ENCODE data around the gene TFPT. TPM values are rescaled to one million over a fixed set of nuclear protein-coding genes. Genes with fewer than 3 reads are reported as not detected.

The TFPT gene, protein sequence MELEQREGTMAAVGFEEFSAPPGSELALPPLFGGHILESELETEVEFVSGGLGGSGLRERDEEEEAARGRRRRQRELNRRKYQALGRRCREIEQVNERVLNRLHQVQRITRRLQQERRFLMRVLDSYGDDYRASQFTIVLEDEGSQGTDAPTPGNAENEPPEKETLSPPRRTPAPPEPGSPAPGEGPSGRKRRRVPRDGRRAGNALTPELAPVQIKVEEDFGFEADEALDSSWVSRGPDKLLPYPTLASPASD
- total RNA-seq (2022; extraction: Qiagen RNA extraction; ENCODE audit: low read depth) = 21.4 to 26.1 TPM (median 22.6 TPM) in 5 replicates

DNA sequence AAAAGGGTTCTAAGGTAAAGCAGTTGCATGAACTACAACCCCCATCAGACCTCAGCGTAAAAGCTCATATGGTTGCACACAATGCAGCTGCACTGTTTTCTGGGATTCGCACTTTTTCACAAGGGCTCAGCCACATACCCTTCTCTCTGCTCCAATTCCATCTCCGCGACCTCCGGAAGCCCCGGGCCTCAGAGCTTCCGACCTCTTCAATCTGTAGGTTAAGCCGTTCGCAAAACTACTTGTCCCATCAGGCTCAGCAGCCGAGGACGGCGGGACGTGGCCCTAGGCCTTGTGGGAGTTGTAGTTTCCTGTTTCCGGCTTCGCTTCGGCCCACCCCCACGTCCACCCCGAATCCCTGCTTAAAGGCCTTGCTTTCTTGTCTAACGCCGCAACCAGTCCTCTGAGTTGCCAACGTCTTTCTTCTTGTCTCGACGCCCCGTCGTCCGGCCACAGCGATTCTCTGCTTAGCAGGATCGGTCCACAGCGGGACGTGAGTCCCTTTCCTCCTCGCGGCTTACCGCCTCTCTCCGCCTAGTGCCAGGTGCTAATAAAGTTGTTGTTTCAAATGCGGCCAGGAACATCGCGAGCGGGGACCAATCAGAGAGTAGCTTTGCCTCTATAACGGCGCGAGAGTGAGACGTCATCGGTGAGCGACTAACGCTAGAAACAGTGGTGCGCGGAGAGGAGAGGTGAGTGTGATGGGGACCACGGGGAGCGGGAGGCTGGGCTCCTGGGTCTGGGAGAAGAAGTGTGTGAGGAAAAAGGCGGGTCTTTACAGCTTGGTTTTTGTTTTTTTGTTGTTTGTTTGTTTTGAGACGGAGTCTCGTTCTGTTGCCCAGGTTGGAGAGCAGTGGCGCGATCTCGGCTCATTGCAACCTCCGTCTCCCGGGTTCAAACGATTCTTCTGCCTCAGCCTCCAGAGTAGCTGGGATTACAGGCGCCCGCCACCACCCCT, at the start of gene TFPT, which contains the start of gene PRPF31:
TSS of gene TFPT (minus strand) at position 549 of the 955 bp plus-strand sequence. CDS start at position 161, 388 bp downstream.
TSS of gene PRPF31 (plus strand) at position 646 of the 955 bp plus-strand sequence. CDS start 2,525 bp downstream, outside the sequence.

DNA sequence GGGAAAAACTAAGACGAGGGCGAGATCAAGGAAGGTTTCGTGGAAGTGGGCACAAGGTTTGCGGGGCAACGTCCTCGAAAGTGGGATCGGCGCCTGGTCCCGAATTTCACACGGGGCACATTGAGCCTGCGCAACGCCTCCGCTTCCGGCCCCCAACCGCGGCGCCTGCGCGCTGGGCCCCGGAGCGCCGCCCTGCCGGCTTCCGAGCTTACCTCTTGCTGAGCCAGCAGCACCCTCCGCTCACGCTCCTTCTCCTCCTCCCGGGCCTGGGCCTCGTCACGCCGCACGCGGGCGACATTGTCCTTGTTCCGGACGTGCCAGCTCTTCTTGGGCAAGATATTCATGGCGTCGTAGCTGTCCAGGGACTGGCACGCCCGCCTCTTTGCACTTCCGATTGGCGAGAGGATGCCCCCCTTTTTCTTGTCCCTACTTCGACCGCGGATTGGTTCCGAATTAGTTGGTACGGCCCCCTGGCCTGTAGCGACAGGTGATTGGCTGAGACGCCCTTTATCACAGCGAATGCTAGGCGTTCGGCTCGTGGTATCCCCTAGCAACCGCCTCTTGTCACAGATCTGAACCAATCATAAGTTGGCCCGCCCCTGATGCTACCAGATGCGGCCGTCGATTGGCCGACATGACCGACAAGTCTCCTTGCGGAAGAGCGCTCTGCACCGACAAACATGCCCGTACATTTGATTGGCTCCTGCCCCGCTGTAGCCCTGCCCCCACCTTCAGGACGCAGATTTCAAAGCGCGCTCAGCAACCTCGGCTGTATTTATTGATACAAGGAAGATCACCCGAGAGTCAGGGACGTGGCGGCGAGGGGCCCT, 44.1 kb upstream of the TFPT start, which contains the start of gene LENG1:
TSS of gene LENG1 (minus strand) at position 370 of the 830 bp plus-strand sequence. CDS start at position 344, 26 bp downstream.

DNA sequence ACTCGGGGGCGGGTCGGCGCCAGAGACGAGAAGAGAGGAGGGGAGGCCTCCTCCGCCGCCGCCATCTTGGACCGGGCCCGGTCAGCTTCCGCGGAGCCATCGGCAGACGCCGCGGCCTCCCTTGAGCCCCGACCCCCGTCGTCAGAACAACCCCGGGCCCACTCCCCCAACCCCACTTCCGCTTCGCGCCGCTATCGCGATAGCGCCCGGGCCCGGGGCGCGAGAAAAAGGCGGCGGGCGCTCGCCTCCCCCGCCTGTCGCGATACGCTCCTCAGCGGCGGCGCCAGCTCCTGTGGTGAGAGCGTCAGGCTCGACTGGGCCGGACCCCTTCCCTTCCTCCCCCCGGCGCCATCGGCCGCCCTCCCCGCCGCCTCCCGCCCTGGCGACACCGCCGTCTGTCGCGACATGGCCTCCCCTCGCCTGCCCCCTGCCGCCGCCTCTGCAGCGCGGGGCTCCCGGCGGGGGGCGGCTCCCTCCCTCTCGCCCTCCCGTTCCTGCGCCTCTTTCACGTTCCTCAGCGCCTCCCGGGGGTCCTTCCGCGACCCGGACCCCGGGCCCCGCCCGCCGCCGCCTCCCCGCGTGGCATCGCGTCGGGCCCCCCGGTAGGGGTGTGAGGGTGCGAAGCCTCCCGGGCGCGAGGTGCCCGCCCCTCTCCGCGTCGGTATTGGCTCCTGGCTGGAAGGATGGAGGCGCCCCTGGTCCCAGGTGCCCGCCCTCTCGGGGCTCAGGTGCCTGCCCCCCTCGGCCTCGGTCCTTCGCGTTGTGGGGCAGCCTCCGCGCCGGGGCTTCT, 22.4 kb upstream of the TFPT start, which contains the start of gene CNOT3:
TSS of gene CNOT3 (plus strand) at position 64 of the 790 bp plus-strand sequence. CDS start 5,217 bp downstream, outside the sequence.

DNA sequence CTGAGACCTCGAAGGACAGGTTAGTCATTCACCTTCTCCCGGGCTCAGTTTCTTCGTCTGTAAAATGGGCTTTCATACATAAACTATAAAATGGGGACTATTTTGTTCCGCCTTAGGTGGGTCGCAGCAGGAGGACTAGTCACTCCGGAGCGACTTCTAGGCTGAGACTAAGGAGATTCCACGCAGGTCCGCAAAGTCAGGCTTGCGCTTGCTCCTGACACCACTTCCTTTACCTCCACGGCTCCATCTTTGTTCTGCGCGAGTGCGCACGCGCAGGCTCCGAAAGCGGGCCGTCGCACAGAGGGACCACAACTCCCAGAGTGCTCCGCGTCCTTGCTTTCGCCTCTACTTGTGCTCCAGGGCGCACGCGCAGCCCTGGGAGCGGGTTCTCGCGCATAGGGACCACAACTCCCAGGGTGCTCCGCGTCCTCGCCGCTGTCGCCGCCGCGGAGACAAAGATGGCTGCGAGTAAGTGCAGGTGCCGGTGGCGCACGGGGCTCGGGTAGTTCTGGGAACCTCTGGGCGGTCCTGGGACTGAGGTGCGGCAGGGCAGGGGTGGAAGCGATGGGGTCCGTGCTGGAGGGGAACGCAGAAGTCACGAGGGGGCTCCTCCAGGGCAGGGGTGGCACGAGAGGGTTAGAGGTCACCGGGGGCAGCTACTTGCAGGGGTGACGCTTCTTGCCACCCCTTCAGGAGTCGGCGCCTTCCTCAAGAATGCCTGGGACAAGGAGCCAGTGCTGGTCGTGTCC, 12.9 kb downstream of the TFPT start, which contains the start of gene NDUFA3:
TSS of gene NDUFA3 (plus strand) at position 435 of the 749 bp plus-strand sequence. CDS start at position 459, 24 bp downstream.

DNA sequence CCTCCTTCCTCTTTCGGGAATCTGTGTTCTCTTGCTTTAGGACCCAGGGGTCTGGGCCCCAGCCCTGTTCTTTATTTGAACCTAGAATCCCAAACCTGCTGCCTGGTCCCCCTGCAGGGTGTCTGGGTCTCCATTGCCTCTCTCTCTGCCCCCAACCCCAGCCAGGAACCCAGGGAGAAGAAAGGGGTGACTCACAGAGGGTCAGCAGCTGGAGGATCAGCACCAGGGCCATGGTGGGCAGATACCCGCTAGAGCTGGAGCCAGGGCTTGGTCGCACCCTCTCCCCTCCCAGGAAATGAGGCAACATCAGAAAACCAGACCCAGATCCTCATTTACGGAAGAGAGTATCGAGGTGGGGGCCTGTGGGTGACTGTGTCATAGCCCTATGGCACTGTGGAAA, 14.9 kb downstream of the TFPT start, which contains the start of gene OSCAR:
TSS of gene OSCAR (minus strand) at position 243 of the 400 bp plus-strand sequence. CDS start at position 232, 11 bp downstream.

DNA sequence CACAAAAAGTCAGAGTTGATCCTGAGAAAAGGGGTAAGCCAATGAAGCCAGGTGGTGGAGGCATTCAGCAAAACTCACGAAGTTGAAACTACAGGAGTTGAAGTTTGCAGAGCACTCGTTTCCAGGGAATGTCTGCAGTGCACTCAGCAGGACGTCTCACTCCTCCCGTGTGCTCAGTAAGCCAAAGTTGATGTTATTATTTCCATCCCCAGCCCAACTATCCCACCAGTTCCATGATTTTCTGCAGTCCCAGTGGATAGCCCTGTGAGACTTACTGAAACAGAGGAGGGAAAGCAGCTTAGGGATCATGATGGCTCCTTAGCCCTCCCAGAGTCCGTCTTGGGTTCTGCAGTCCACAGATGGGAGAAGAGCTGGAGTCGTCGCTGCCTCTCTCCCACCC, 34.4 kb downstream of the TFPT start, which contains the start of gene TARM1:
TSS of gene TARM1 (minus strand) at position 334 of the 400 bp plus-strand sequence. CDS start at position 309, 25 bp downstream.

DNA sequence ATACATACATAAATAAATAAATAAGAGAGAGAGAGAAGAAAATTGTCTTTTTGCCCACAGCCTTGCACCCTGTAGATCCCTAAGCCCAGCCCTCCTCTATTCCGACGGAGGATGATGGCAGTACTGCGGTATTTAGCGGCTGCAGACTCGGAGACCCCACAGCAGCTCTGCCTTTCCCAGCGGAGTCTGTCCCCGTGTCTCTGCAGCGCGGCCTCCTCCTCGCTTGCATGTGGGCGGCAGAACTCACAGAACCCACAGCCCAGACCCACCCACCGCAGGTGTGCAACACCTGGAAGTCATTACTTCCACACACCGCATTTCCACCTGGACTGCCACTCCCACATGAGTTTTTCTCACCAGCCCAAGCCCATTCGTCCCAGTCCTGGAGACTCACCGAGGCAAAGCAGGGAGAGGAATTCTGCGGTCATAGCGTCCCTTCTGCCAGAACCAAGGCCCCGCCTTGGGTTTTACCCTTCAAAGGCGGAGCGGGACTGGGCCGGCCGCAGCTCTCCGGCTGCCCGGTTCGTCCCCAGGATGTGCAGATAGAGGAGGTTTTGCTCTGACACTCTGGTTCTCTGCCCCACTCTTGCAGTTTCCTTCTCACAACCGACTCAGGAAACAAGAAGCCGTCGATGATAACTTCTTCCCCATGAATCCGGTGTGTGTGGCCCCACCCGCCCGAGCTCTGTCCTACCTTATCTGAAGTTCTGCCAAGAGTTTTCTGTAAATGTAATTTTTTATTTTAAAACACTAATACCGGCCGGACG, 51.9 kb downstream of the TFPT start, which contains the start of gene VSTM1:
TSS of gene VSTM1 (minus strand) at position 548 of the 767 bp plus-strand sequence. CDS start at position 428, 120 bp downstream.

Other genes starting within 250 kb of the TFPT start
- gene MYADM, start 247.8 kb downstream of the TFPT start, total RNA-seq (2022; extraction: Qiagen RNA extraction; ENCODE audit: low read depth) = 219 to 342 TPM (median 291 TPM) in 5 replicates
- gene PRKCG, start 233.5 kb downstream of the TFPT start, total RNA-seq (2022; extraction: Qiagen RNA extraction; ENCODE audit: low read depth) = 3.5 to 7.1 TPM (median 5.9 TPM) in 5 replicates
- 6.4 to 10.4 TPM (median 9.3 TPM) in 5 replicates for gene CACNG7, start 206.4 kb downstream of the TFPT start, total RNA-seq (2022; extraction: Qiagen RNA extraction; ENCODE audit: low read depth)
- gene CACNG8, start 152.7 kb downstream of the TFPT start, total RNA-seq (2022; extraction: Qiagen RNA extraction; ENCODE audit: low read depth) = 0.69 to 1.5 TPM (median 1.3 TPM) in 5 replicates
- 10.5 to 14.4 TPM (median 12.1 TPM) in 5 replicates for gene CACNG6, start 124.0 kb downstream of the TFPT start, total RNA-seq (2022; extraction: Qiagen RNA extraction; ENCODE audit: low read depth)
- gene VSTM1, start 51.8 kb downstream of the TFPT start, total RNA-seq (2022; extraction: Qiagen RNA extraction; ENCODE audit: low read depth) = 0.24 to 1.1 TPM (median 0.49 TPM) in 5 replicates
- not detected in 5 replicates for gene TARM1, start 34.3 kb downstream of the TFPT start, total RNA-seq (2022; extraction: Qiagen RNA extraction; ENCODE audit: low read depth)
- 0.20 to 0.59 TPM (median 0.32 TPM) in 5 replicates for gene OSCAR, start 14.9 kb downstream of the TFPT start, total RNA-seq (2022; extraction: Qiagen RNA extraction; ENCODE audit: low read depth)
- 182 to 311 TPM (median 230 TPM) in 5 replicates for gene NDUFA3, start 12.8 kb downstream of the TFPT start, total RNA-seq (2022; extraction: Qiagen RNA extraction; ENCODE audit: low read depth)
- 105 to 129 TPM (median 117 TPM) in 5 replicates for gene PRPF31, start 97 bp upstream of the TFPT start, total RNA-seq (2022; extraction: Qiagen RNA extraction; ENCODE audit: low read depth)
- 57.2 to 72.3 TPM (median 69.3 TPM) in 5 replicates for gene CNOT3, start 22.1 kb upstream of the TFPT start, total RNA-seq (2022; extraction: Qiagen RNA extraction; ENCODE audit: low read depth)
- gene LENG1, start 44.1 kb upstream of the TFPT start, total RNA-seq (2022; extraction: Qiagen RNA extraction; ENCODE audit: low read depth) = 8.1 to 10.5 TPM (median 8.3 TPM) in 5 replicates
- 0.98 to 2.3 TPM (median 1.2 TPM) in 5 replicates for gene TMC4, start 57.5 kb upstream of the TFPT start, total RNA-seq (2022; extraction: Qiagen RNA extraction; ENCODE audit: low read depth)
- gene MBOAT7, start 73.9 kb upstream of the TFPT start, total RNA-seq (2022; extraction: Qiagen RNA extraction; ENCODE audit: low read depth) = 117 to 173 TPM (median 146 TPM) in 5 replicates
- gene TSEN34, start 75.7 kb upstream of the TFPT start, total RNA-seq (2022; extraction: Qiagen RNA extraction; ENCODE audit: low read depth) = 81.1 to 135 TPM (median 123 TPM) in 5 replicates
- gene RPS9, start 85.2 kb upstream of the TFPT start, total RNA-seq (2022; extraction: Qiagen RNA extraction; ENCODE audit: low read depth) = 2,109 to 2,638 TPM (median 2,211 TPM) in 5 replicates
- gene LILRB3, start 107.3 kb upstream of the TFPT start, total RNA-seq (2022; extraction: Qiagen RNA extraction; ENCODE audit: low read depth) = 0.16 to 0.28 TPM in 2 of 5 replicates, not detected in the others
- not detected in 5 replicates for gene LILRA6, start 127.1 kb upstream of the TFPT start, total RNA-seq (2022; extraction: Qiagen RNA extraction; ENCODE audit: low read depth)
- 0.02 TPM in 1 of 5 replicates, not detected in the others for gene LILRB5, start 141.6 kb upstream of the TFPT start, total RNA-seq (2022; extraction: Qiagen RNA extraction; ENCODE audit: low read depth)
- 0.03 to 0.28 TPM in 2 of 5 replicates, not detected in the others for gene LILRB2, start 165.5 kb upstream of the TFPT start, total RNA-seq (2022; extraction: Qiagen RNA extraction; ENCODE audit: low read depth)
- gene LILRA5, start 197.5 kb upstream of the TFPT start, total RNA-seq (2022; extraction: Qiagen RNA extraction; ENCODE audit: low read depth) = not detected in 5 replicates
- not detected in 5 replicates for gene LILRA4, start 223.5 kb upstream of the TFPT start, total RNA-seq (2022; extraction: Qiagen RNA extraction; ENCODE audit: low read depth)
- not detected in 5 replicates for gene LAIR1, start 249.3 kb upstream of the TFPT start, total RNA-seq (2022; extraction: Qiagen RNA extraction; ENCODE audit: low read depth)

All from A549 treated with RU486 at 1 μM for 4 hours (cell line).